Activated gamma-delta T cell (primary cell): ENCODE measurements around the gene C12orf57.

Experiments used
- DNase-seq: peaks from one replicate; lab custom pipeline; 2025; lab: John Stamatoyannopoulos, UW

C12orf57 gene

DNA sequence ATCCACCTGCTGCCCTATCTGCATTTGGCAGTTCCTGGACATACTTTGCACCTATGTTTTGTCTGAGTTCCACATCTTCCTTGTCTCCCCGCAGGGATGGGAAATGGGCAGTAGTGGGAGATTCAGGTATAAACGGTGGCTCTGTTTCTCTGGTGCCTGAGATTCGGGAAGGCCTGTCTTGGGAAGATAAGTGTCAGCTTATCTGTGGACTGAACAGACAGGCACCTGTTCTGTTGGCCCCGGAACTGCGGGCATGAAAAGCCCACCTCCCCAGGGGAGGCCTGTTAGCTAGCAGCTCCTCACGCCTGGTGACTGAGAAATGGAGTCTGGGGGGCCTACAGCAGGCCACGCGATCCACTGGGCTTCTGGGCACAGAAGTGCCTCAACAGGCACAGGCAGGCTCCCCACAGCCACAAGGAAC lies 20.8 kb downstream of the C12orf57 start:
- DNase-seq = no peak

DNA sequence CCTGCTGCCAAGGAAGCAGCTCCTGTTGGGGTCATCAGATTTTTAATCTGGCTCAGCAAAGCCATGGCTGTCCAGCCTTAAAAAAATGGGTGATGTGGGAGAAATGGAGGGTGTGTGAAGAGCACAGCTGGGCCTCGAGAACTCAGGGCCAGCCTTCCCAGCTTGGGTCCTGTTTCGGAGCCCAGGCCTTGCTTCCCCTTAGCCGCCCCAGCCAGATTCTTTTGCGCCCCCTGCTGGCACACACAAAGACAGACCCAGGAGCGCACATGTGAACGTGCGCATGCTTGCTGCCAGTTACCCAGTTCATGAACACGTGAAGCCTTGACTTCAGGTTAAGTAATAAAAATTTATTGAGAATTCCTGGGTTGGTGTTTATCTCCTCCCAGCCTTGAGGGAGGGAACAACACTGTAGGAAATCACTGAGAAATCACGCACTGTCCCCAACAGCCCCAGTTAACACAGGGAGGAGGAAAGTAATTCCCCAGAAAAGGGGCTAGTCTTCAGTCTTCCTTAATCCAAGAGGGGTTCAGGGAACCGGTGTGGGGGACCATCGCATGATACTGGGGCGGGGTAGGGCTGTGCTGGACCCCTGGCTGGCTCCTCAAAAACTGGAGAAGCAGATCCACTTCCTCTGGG lies 21.3 kb downstream of the C12orf57 start:
- no peak for DNase-seq

GRCh38 chr12:6965714-6966113 lies 21.9 kb downstream of the C12orf57 start:
- DNase-seq = no peak

- DNase-seq = no peak
Measured at GRCh38 chr12:6966351-6966750, 22.5 kb downstream of the C12orf57 start.

DNA sequence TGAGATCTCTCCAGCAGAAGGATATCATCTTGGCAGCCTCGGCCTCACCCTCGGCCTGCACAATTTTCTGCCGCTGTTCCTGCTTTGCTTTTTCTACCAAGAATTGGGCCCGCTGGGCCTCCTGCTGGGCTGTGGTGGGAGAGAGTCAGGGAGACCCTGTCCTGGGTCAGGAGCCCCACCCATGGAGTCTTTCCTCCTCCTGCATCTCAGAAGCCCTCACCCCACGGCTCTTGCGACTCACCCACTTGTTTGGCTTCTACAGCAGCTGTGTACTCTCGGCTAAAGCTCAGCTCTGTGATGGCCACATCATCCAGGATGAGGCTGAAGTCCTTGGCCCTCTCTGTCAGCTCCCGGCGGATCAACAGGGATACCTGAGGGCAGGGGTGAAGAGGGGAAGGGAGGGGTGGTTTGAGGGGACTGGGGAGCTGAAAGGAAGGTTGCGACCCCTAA lies 23.9 kb downstream of the C12orf57 start:
- DNase-seq = no peak

- DNase-seq = no peak
Measured at GRCh38 chr12:6968426-6968825, 24.6 kb downstream of the C12orf57 start.

GRCh38 chr12:6970096-6970527 lies 26.3 kb downstream of the C12orf57 start:
- DNase-seq = no peak

DNA sequence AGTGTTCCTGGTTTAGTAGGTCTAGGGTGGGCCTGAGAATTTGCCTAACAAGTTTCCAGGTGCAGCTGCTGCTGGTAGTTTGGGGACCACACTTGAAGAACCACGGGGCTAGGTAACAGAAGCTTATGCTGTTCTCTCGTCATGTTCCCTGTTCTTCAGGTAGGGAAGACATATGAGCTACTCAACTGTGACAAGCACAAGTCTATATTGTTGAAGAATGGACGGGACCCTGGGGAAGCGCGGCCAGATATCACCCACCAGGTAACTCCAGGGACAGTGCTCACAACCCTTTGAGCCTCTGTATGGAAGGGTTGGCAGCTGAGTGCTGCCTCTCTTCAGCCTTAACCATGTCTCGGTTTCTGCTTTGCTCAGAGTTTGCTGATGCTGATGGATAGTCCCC lies 30.4 kb downstream of the C12orf57 start:
- no peak for DNase-seq

DNA sequence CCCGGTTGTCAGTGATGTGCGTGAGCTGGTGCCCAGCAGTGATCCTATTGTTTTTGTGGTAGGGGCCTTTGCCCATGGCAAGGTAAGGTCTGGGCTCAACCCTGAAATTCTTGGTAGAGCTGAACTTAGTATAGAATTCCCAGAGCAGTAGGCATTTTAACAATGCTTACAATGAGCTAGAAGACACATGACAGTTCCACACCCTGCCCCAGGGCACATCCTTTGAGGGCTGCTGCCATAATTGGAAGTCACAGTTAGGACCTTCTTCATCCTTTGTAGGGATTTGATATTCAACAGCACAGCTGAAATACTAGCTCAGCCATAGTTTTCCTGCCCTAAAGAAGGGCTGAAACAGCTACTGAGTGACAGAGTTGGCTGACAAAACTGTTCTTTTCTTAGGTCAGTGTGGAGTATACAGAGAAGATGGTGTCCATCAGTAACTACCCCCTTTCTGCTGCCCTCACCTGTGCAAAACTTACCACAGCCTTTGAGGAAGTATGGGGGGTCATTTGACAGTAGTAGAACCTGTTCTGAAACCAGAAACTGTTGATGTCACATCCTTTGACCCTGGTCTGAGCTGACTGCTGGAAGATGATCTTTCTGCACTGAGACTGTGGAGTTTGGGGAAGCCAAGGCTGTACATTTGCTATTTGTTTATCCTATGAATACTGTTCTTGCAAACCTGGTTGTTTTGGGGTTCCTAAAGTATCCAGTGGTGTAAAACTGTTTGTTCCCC lies 31.6 kb downstream of the C12orf57 start:
- DNase-seq = no peak

DNA sequence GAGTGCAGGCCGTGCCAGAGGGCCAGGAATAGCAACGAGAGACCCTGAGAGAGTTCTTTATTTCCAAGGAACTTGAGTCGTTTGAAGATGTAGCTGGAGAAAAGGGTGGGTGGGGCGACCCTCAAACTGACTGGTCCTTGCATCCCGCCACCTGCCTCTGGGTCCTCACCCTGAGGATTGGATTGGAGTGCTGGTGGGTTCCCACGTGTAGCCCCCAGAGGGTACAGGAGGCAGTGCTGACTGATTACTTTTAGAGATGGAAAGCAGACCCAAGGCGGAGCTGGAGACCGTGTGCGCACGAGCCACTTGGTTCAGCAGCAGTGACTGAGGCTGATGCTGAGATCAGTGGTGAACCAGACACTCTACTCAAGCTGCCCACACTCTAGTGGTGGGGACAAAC lies 33.8 kb downstream of the C12orf57 start:
- DNase-seq = no peak

- no peak for DNase-seq
Measured at GRCh38 chr12:6978188-6978587, 34.4 kb downstream of the C12orf57 start.

- no peak for DNase-seq
Measured at GRCh38 chr12:6978611-6979011, 34.8 kb downstream of the C12orf57 start.

DNA sequence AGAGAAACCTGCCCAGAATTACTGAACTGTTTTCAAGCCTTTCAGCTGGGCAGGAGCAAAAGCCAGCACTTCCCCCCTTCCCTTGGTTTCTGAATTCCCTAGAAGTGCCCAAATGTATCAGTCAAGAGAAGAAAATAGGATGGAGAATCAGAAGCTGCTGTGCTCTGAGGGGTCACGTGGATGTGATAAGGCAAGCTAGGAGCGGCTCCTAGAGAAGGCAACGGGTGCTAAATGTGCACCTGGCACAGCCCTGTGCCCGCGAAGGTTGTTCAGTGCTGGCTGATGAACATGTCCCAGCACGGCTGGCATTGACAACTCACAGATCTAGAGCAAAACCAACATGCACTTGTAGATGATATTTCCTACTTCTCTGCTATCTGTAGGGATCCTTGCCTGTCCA lies 35.2 kb downstream of the C12orf57 start:
- no peak for DNase-seq

- DNase-seq = no peak
Measured at GRCh38 chr12:6979453-6979852, 35.6 kb downstream of the C12orf57 start.

- DNase-seq = no peak
Measured at GRCh38 chr12:6980075-6980474, 36.3 kb downstream of the C12orf57 start.

DNA sequence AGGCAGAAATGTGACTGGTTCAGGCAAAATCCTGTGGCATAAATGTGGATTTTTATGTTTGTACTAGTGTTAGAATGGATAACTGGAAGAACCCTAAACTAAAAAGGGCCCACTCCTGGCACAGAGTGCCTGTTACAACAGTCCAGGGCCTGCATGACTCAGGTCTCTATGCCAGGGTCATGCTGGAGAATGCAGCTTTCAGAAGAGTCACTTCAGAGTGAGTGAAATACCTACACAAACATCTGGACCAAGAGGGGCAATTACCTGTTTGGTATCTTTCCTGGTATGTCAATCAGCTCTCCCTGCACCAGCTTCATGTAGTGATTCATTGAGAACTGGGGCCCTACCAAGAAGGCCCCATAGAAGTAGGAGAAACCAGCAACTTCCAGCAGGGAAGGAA lies 36.9 kb downstream of the C12orf57 start:
- no peak for DNase-seq

DNA sequence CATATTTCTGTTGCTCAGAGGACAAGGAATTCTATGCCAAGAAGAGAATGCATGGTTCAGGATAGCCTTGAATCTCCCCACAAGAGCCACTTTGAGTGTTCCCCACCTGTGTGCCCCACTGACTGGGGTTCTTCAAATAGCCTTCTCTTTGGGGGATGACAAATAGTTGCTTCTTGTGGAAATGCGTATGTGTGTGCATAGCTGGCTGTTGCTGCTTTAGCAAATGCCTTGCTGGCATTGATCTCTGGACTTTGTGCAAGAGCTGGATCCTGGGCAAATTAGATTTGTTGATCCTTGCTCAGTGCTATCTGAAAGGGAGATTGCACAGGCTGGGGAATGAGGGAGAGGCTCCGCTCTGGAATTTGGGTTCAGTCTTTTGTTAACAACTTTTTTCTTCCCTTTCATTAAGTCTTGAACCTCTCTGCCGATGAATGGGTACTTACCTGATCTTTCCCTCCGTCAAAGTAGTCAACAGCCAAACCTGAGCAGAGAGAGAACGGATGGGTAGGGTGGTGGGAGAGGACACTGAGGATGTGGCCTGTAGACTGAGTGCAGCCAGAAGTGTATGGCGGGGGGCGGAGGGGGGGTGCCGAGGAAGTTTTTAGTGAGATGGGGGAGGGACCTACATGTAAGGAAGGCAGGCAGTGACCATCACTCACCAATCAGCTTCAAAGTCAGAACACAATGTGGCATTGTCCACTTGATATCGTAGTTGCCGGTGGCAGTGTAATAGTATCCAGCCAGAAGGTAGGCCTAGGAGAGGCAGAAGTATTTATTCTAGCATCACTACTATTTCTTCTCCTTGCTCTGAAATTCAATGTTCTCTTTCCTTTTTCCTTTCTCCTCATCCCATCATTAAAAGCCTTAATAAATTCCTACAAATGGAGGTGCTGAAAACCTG lies 37.6 kb downstream of the C12orf57 start:
- no peak for DNase-seq

DNA sequence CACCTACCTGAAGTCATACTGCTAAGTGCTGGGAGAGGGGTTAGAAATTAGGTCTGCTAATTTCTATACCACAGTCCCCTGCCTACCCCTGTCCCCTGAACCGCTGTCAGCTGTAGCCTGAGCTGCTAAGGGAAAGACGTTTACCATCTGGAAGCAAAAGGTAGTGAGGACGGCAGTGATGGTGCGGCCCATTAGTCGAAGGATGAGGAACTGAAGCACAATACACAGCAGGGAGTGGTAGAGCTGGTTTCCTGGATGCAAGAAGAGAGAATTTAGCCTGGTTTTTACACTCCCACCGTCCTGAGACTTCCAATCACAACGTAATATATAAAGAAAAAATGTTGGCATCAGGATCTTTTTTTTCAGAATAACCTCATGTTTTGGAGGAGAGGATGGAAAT lies 38.7 kb downstream of the C12orf57 start:
- no peak for DNase-seq

DNA sequence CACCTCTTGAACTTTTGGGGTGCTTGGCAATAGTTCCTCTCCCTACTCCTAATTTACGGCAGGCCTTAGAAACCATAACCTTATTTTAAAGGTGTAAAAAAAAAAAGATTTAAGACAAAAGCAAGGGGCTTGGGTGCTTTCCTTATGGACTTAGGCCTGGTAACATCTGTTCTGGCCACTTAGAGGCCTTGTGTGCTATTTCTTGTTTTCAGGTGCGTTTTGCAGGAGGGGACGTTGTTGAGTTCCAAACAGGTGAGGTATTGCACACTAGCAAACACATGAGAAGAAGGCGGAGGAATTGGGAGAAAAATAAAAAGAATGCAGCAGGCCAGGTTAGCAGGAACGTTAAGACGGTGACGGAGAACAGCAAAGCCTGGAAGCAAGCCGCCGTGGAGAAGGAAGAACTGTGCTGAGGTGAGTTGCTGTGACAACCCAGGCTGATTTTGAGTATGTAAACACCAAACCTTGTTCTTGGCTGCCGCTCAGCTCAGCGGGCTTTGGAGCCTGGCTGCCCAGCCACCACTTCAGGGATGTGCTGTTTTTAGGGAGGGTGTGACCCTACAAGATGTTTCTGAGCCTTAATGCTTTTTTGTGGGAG lies 44.2 kb downstream of the C12orf57 start:
- DNase-seq = no peak
